Trophoblast cell (in vitro differentiated cells and primary cell): ENCODE data around the gene ANO6.

Experiments used
- DNase-seq, 2 donors: peaks; one replicate each; pipeline ENCODE4 v3.0.0-alpha.2; 2016
- H2AFZ ChIP-seq: 2 replicates; pipeline ENCODE4 v1.6.1; 2013; ENCODE audit warnings: low read length, moderate library complexity, mild to moderate bottlenecking; ENCODE audit not compliant: insufficient read depth, poor library complexity
- H2AK5ac ChIP-seq: 2 replicates; pipeline ENCODE4 v1.6.1; 2013; ENCODE audit warnings: mild to moderate bottlenecking, low read length
- H2BK120ac ChIP-seq: 2 replicates; pipeline ENCODE4 v1.6.1; 2013; ENCODE audit warnings: low read length, mild to moderate bottlenecking, moderate library complexity; ENCODE audit not compliant: insufficient read depth, poor library complexity
- H2BK12ac ChIP-seq: 2 replicates; pipeline ENCODE4 v1.6.1; 2013; ENCODE audit warnings: mild to moderate bottlenecking, low read length, moderate library complexity
- H2BK5ac ChIP-seq: 2 replicates; pipeline ENCODE4 v1.6.1; 2013; ENCODE audit warnings: low read length, low read depth, moderate library complexity, mild to moderate bottlenecking; ENCODE audit not compliant: poor library complexity
- H3K14ac ChIP-seq: 2 replicates; pipeline ENCODE4 v1.6.1; 2013; ENCODE audit warnings: mild to moderate bottlenecking, low read length
- H3K18ac ChIP-seq: 2 replicates; pipeline ENCODE4 v1.6.1; 2013; ENCODE audit warnings: mild to moderate bottlenecking, low read length
- H3K23ac ChIP-seq: 2 replicates; pipeline ENCODE4 v1.6.1; 2013; ENCODE audit warnings: low read length
- H3K27ac ChIP-seq: 2 replicates; pipeline ENCODE4 v1.5.1; 2013; ENCODE audit warnings: low read depth, mild to moderate bottlenecking, inconsistent platforms, low read length, moderate library complexity
- H3K27me3 ChIP-seq: 2 replicates; pipeline ENCODE4 v1.6.1; 2013; ENCODE audit warnings: inconsistent platforms, mild to moderate bottlenecking, low read length, moderate library complexity; ENCODE audit not compliant: insufficient read depth
- H3K36me3 ChIP-seq, 2 experiments: 1 replicate in 1 of 2; 2 replicates in 1 of 2; pipeline ENCODE4 v1.6.1; 2013; ENCODE audit warnings: low read length in 2 of 2, mild to moderate bottlenecking in 2 of 2, moderate library complexity in 1 of 2; ENCODE audit not compliant: insufficient read depth in 2 of 2, control insufficient read depth in 1 of 2
- H3K4ac ChIP-seq: 2 replicates; pipeline ENCODE4 v1.6.1; 2013; ENCODE audit warnings: low read depth, mild to moderate bottlenecking, low read length, moderate library complexity
- H3K4me1 ChIP-seq, 2 experiments: 1 replicate in 1 of 2; 2 replicates in 1 of 2; pipeline ENCODE4 v1.6.1; 2013; ENCODE audit warnings: low read length in 2 of 2, mild to moderate bottlenecking in 2 of 2, moderate library complexity in 1 of 2; ENCODE audit not compliant: insufficient read depth in 2 of 2, control insufficient read depth in 1 of 2
- H3K4me2 ChIP-seq: 2 replicates; pipeline ENCODE4 v1.6.1; 2013; ENCODE audit warnings: inconsistent platforms, mild to moderate bottlenecking, low read length, moderate library complexity
- H3K4me3 ChIP-seq: 2 replicates; pipeline ENCODE4 v1.5.1; 2013; ENCODE audit warnings: mild to moderate bottlenecking, low read depth, low read length, inconsistent platforms
- H3K79me1 ChIP-seq: one replicate; pipeline ENCODE4 v1.6.1; 2013; ENCODE audit warnings: low read length
- H3K79me2 ChIP-seq: 2 replicates; pipeline ENCODE4 v1.6.1; 2013; ENCODE audit warnings: low read length, mild to moderate bottlenecking; ENCODE audit not compliant: control insufficient read depth, insufficient read depth, poor library complexity
- H3K9ac ChIP-seq: 2 replicates; pipeline ENCODE4 v1.6.1; 2013; ENCODE audit warnings: mild to moderate bottlenecking, low read length
- H3K9me3 ChIP-seq: 2 replicates; pipeline ENCODE4 v1.6.1; 2013; ENCODE audit warnings: low read depth, mild to moderate bottlenecking, control low read depth, inconsistent platforms, low read length; ENCODE audit not compliant: insufficient read depth
- H4K12ac ChIP-seq: 2 replicates; pipeline ENCODE4 v1.6.1; 2013; ENCODE audit warnings: low read depth, mild to moderate bottlenecking, low read length, moderate library complexity
- H4K8ac ChIP-seq: 2 replicates; pipeline ENCODE4 v1.6.1; 2013; ENCODE audit warnings: low read depth, mild to moderate bottlenecking, low read length, moderate library complexity
- H4K91ac ChIP-seq: one replicate; pipeline ENCODE4 v1.6.1; 2013; ENCODE audit warnings: low read depth, mild to moderate bottlenecking, low read length, moderate library complexity
- WGBS: extraction: QIAGEN DNeasy Blood & Tissue Kit; methylation state at CpG from one replicate; pipeline ENCODE4 v1.1.7; 2013; ENCODE audit warnings: missing lambda C conversion rate; ENCODE audit not compliant: insufficient read length, insufficient coverage; ENCODE audit errors: extremely low coverage; 5-methylcytosine and 5-hydroxymethylcytosine counted together

ANO6 gene

GRCh38 chr12:45205165-45205825, 10.6 kb upstream of the ANO6 start:
- H3K18ac ChIP-seq = no peak overlapping the region
- H3K4me2 ChIP-seq = no peak overlapping the region
- no peaks in the 10 kb centered on the region for H3K36me3 ChIP-seq
- no peak overlapping the region for H3K4me3 ChIP-seq
- H2BK12ac ChIP-seq = no peak overlapping the region
- no peak overlapping the region for H4K91ac ChIP-seq
- H2AK5ac ChIP-seq = no peak overlapping the region
- H3K27me3 ChIP-seq = no peaks in the 10 kb centered on the region
- H3K14ac ChIP-seq = no peak overlapping the region
- no CpG with 5 or more reads among the region's 4 CpGs for WGBS
- no peak overlapping the region for H3K4ac ChIP-seq
- peaks cover 3% of the 10 kb centered on the region for H3K9me3 ChIP-seq
- no peak for DNase-seq
- H2AFZ ChIP-seq = no peak overlapping the region
- H3K23ac ChIP-seq = no peak overlapping the region
- no peak overlapping the region for H3K9ac ChIP-seq
- H3K79me2 ChIP-seq = no peaks in the 10 kb centered on the region
- no peaks in the 10 kb centered on the region for H3K79me1 ChIP-seq
- no peak overlapping the region for H2BK120ac ChIP-seq
- no peak overlapping the region for H4K12ac ChIP-seq
- H4K8ac ChIP-seq = no peak overlapping the region
- no peak overlapping the region for H3K27ac ChIP-seq
- H3K4me1 ChIP-seq = no peaks in the 10 kb centered on the region
- no peak overlapping the region for H2BK5ac ChIP-seq

DNA sequence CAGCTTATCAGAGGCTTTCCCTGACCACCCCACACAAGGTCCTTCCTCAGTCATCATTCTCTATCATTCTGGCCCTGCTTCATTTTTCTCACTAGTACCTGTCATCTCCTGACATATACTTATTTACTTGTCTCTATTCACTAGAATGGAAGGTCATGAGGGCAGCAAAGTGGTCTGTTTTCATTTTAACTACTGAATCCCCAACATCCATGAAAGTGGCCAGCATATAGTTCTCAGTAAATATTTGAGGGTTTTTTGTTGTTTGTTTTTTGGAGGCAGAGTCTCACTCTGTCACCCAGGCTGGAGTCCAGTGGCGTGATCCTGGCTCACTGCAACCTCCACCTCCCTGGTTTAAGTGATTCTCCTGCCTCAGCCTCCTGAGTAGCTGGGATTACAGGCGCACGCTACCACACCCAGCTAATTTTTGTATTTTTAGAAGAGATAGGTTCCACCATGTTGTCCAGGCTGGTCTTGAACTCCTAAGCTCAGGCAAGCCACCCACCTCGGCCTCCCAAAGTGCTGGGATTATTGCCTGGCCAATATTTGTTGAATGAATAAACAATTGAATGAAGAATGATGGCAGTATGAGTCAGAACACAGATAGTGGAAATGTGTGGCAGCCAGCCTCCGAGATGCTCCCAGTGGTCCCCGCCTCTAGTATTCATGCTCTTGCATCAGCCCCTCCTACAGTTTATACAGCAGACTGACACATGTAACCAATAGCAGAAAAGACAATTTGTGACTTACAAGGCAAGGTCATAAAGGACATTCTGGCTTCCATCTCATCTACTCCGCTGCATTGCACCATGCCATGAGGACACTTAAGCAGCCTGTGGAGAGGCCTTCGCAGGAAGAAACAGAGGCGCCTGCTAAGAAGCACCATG, 7.0 kb upstream of the ANO6 start:
- Histone ChIP-seq H3K27me3 (no peaks in the 10 kb centered on the region), H3K79me1 (no peaks in the 10 kb centered on the region), H3K9me3 (no peaks in the 10 kb centered on the region), H3K23ac (no peak overlapping the region), H2AK5ac (no peak overlapping the region), H3K4me2 (no peak overlapping the region), H2BK120ac (no peak overlapping the region), H2BK5ac (no peak overlapping the region), H3K4me3 (no peak overlapping the region), H2AFZ (no peak overlapping the region), H4K12ac (no peak overlapping the region), H3K14ac (no peak overlapping the region), H3K27ac (no peak overlapping the region), H3K36me3 (no peaks in the 10 kb centered on the region), H3K79me2 (no peaks in the 10 kb centered on the region), H3K4ac (no peak overlapping the region), H4K91ac (no peak overlapping the region), H3K9ac (peak overlapping the region; percentile 4), H2BK12ac (no peak overlapping the region), H4K8ac (no peak overlapping the region), H3K4me1 (no peaks in the 10 kb centered on the region), H3K18ac (no peak overlapping the region)
- no CpG with 5 or more reads among the region's 9 CpGs for WGBS
- no peak for DNase-seq

DNA sequence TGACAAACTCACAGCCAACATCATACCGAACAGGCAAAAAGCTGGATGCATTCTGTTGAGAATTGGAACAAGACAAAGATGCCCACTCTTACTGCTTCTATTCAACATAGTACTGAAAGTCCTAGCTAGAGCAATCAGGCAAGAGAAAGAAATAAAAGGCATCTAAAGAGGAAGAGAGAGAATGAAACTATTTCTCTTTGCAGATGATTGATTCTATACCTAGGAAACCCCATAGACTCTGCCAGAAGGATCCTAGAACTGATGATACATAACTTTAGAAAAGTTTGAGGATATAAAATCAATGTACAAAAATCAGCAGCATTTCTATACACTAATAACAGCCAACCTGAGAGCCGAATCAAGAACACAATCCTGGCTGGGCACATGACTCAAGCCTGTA, 6.1 kb upstream of the ANO6 start:
- Histone ChIP-seq H2BK120ac (no peak overlapping the region), H3K4ac (no peak overlapping the region), H3K23ac (no peak overlapping the region), H4K91ac (no peak overlapping the region), H3K4me1 (no peaks in the 10 kb centered on the region), H3K79me2 (no peaks in the 10 kb centered on the region), H4K12ac (no peak overlapping the region), H2BK12ac (no peak overlapping the region), H3K36me3 (no peaks in the 10 kb centered on the region), H3K14ac (no peak overlapping the region), H3K18ac (no peak overlapping the region), H3K4me2 (no peak overlapping the region), H2AFZ (no peak overlapping the region), H2AK5ac (no peak overlapping the region), H3K9me3 (no peaks in the 10 kb centered on the region), H3K79me1 (no peaks in the 10 kb centered on the region), H3K4me3 (no peak overlapping the region), H3K27ac (no peak overlapping the region), H3K9ac (no peak overlapping the region), H4K8ac (no peak overlapping the region), H2BK5ac (no peak overlapping the region), H3K27me3 (no peaks in the 10 kb centered on the region)
- WGBS = no CpG with 5 or more reads among the region's 2 CpGs
- DNase-seq = no peak

GRCh38 chr12:45212064-45212463, 3.8 kb upstream of the ANO6 start:
- H4K8ac ChIP-seq = no peak overlapping the region
- no peaks in the 10 kb centered on the region for H3K9me3 ChIP-seq
- H3K9ac ChIP-seq = no peak overlapping the region
- H2AK5ac ChIP-seq = no peak overlapping the region
- peaks cover 18% of the 10 kb centered on the region for H3K79me1 ChIP-seq
- H3K27ac ChIP-seq = no peak overlapping the region
- H3K18ac ChIP-seq = no peak overlapping the region
- H2BK5ac ChIP-seq = no peak overlapping the region
- WGBS = no CpG with 5 or more reads among the region's 1 CpG
- no peak overlapping the region for H3K4me3 ChIP-seq
- H3K4me1 ChIP-seq = no peaks in the 10 kb centered on the region
- H3K14ac ChIP-seq = no peak overlapping the region
- peaks cover 15% of the 10 kb centered on the region for H3K79me2 ChIP-seq
- H2BK120ac ChIP-seq = no peak overlapping the region
- no peak overlapping the region for H3K23ac ChIP-seq
- no peak for DNase-seq
- H3K4me2 ChIP-seq = no peak overlapping the region
- H2AFZ ChIP-seq = no peak overlapping the region
- H2BK12ac ChIP-seq = no peak overlapping the region
- no peak overlapping the region for H4K91ac ChIP-seq
- no peak overlapping the region for H3K4ac ChIP-seq
- H3K36me3 ChIP-seq = no peaks in the 10 kb centered on the region
- H4K12ac ChIP-seq = no peak overlapping the region
- no peaks in the 10 kb centered on the region for H3K27me3 ChIP-seq
